HepG2 (cell line): ENCODE results near the gene GALNT18. TPM values are rescaled to one million over a fixed set of nuclear protein-coding genes. Genes with fewer than 3 reads are reported as not detected.

ENCODE experiments used
- ATAC-seq: fragments of 200-7000 bp; cut with Tn5 transposase; 3 replicates; pipeline ENCODE4 v1.9.1; 2020; ENCODE audit warnings: mild to moderate bottlenecking, moderate library complexity
- BruUV-seq: library from RNA; stranded (reverse); fragments of 400-500 nt; replicated peaks from 2 replicates; lab custom pipeline; 2021; lab: Mats Ljungman, UMichigan
- CTCF ChIA-PET: fragments of 300-600 bp; formaldehyde crosslinking; extraction: SDS; loops from one replicate; lab custom pipeline; 2021; ENCODE audit warnings: low total read pairs, inconsistent platforms, low intra/inter-chr PET ratio; lab: Yijun Ruan, JAX
- POLR2A ChIA-PET: fragments of 350-600 bp; sonication (Branson Sonifier 250); formaldehyde crosslinking; loops from one replicate; lab custom pipeline; 2020; ENCODE audit warnings: antibody characterized with exemption, inconsistent platforms; lab: Yijun Ruan, JAX
- DNase-seq: peaks from one replicate; pipeline ENCODE4 v3.0.0-alpha.2; 2015; ENCODE audit warnings: low spot score
- FAIRE-seq: peaks from 3 replicates; lab custom pipeline; 2011; peaks lifted over from hg19 to GRCh38; lab: Jason Lieb, UNC
- H2AFZ ChIP-seq: one replicate; pipeline ENCODE4 v1.6.1; 2011; ENCODE audit warnings: low read length, inconsistent platforms
- H3K27ac ChIP-seq: fragments of 300-600 bp; 3 replicates; pipeline ENCODE4 v1.8.0; 2011; ENCODE audit warnings: mixed run types, mild to moderate bottlenecking, mixed read lengths, low read length, inconsistent platforms; ENCODE audit not compliant: insufficient read depth; ENCODE audit errors: extremely low read length
- H3K27me3 ChIP-seq, 2 experiments: fragments of 200-600 bp in 1 of 2; 2 replicates in 1 of 2; 3 replicates in 1 of 2; pipeline versions ENCODE4 v1.6.0 to v1.8.0; 2011; ENCODE audit warnings: low read length in 2 of 2, mild to moderate bottlenecking in 2 of 2, moderate library complexity in 2 of 2, inconsistent platforms in 1 of 2; ENCODE audit not compliant: insufficient read depth in 2 of 2, control insufficient read depth in 1 of 2
- H3K36me3 ChIP-seq, 2 experiments: fragments of 200-600 bp in 1 of 2; replicated peaks in 1 of 2; 2 replicates in 1 of 2; 3 replicates in 1 of 2; pipeline versions ENCODE4 v1.5.1 to v1.8.0; 2011; ENCODE audit warnings: low read length in 2 of 2, inconsistent platforms in 1 of 2; ENCODE audit not compliant: insufficient read depth in 2 of 2, control insufficient read depth in 1 of 2
- H3K4me1 ChIP-seq: 2 replicates; pipeline ENCODE4 v1.5.1; 2012; ENCODE audit warnings: low read length, inconsistent platforms; ENCODE audit not compliant: insufficient read depth
- H3K4me2 ChIP-seq: 2 replicates; pipeline ENCODE4 v1.6.0; 2011; ENCODE audit warnings: low read depth, low read length, inconsistent platforms
- H3K4me3 ChIP-seq, 3 experiments: fragments of 200-600 bp in 1 of 3; sonication (generic), shearing (Covaris generic) in 1 of 3; replicated peaks in 1 of 3; 2 replicates each; pipeline ENCODE4 v1.5.1; 2011 to 2016; ENCODE audit warnings: low read length in 3 of 3, inconsistent platforms in 2 of 3, low read depth in 2 of 3, mild to moderate bottlenecking in 2 of 3, control low read depth in 1 of 3, mixed read lengths in 1 of 3; ENCODE audit not compliant: insufficient read depth in 1 of 3
- H3K79me2 ChIP-seq: one replicate; pipeline ENCODE4 v1.6.1; 2011; ENCODE audit warnings: low read length, inconsistent platforms; ENCODE audit not compliant: insufficient read depth
- H3K9ac ChIP-seq: 2 replicates; pipeline ENCODE4 v1.6.0; 2011; ENCODE audit warnings: mild to moderate bottlenecking, low read depth, low read length, inconsistent platforms; ENCODE audit not compliant: insufficient read depth
- H3K9me3 ChIP-seq: 2 replicates; pipeline ENCODE4 v1.5.1; 2012; ENCODE audit warnings: mild to moderate bottlenecking, low read length
- H4K20me1 ChIP-seq: 2 replicates; pipeline ENCODE4 v1.6.0; 2011; ENCODE audit warnings: inconsistent platforms, mild to moderate bottlenecking, low read length, moderate library complexity; ENCODE audit not compliant: insufficient read depth
- BHLHE40 ChIP-seq: IDR thresholded peaks from 2 replicates; pipeline ENCODE4 v1.6.1; 2011; ENCODE audit warnings: low read length, improper control_type of control experiment
- EZH2 ChIP-seq: conservative IDR thresholded peaks from 2 replicates; pipeline ENCODE4 v1.6.1; 2012; ENCODE audit warnings: mild to moderate bottlenecking, low read depth, low read length, moderate library complexity
- KLF13 ChIP-seq: sonication (generic); formaldehyde crosslinking; IDR thresholded peaks from 2 replicates; pipeline ENCODE4 v1.4.0; 2020; ENCODE audit warnings: mild to moderate bottlenecking, missing genetic modification reagents
- NPAS2 ChIP-seq: sonication (generic); formaldehyde crosslinking; IDR thresholded peaks from 2 replicates; pipeline ENCODE4 v1.8.0; 2022; ENCODE audit warnings: mild to moderate bottlenecking, missing genetic modification reagents, borderline replicate concordance
- SMC3 ChIP-seq: IDR thresholded peaks from 2 replicates; pipeline ENCODE4 v1.6.1; 2011; ENCODE audit warnings: low read length, improper control_type of control experiment
- TGIF2 ChIP-seq: IDR thresholded peaks from 2 replicates; pipeline ENCODE4 v1.6.1; 2016; ENCODE audit warnings: control low read depth, missing compliant biosample characterization
- THAP11 ChIP-seq: IDR thresholded peaks from 2 replicates; pipeline ENCODE4 v1.6.1; 2016; ENCODE audit warnings: missing biosample characterization, missing genetic modification reagents
- ZNF136 ChIP-seq: sonication (generic); formaldehyde crosslinking; IDR thresholded peaks from 2 replicates; pipeline ENCODE4 v1.8.1; 2022; ENCODE audit warnings: low read depth, mild to moderate bottlenecking, moderate library complexity, missing genetic modification reagents
- ZNF350 ChIP-seq: sonication (generic); formaldehyde crosslinking; IDR thresholded peaks from 2 replicates; pipeline ENCODE4 v1.4.0; 2020; ENCODE audit warnings: mild to moderate bottlenecking, low read depth, missing genetic modification reagents, borderline replicate concordance
- WGBS: methylation state at CpG from one replicate; pipeline ENCODE4 v1.1.6; 2017; ENCODE audit warnings: low lambda C conversion rate; 5-methylcytosine and 5-hydroxymethylcytosine counted together
- in situ Hi-C: cut with HindIII; loops from 2 replicates; pipeline ENCODE4 v1.10.0; 2017; ENCODE audit warnings: low pct_unique_long_range_greater_than_20kb; ENCODE audit not compliant: extremely low pct_ligation_motif_present
- intact Hi-C: fragments of 100-400 bp; cut with micrococcal nuclease; formaldehyde crosslinking; loops from one replicate; pipeline ENCODE4 v1.10.0; 2022; ENCODE audit not compliant: unreplicated experiment
- polyA plus RNA-seq, 8 experiments: library from polyadenylated mRNA; depleted of rRNA in 3 of 8; stranded (reverse) in 7 of 8; unstranded in 1 of 8; fragments of >200 nt; fragmentation: Illumina TruSeq in 4 of 8; extraction: Trizol in 4 of 8; gene quantifications; 2 replicates each; pipeline versions ENCODE4 v1.2.1 to v1.2.3, GENCODE V29; 2011 to 2016; ENCODE audit warnings: low read depth in 4 of 8, missing spikeins in 1 of 8, mixed read lengths in 1 of 8; ENCODE audit not compliant: insufficient read depth in 1 of 8
- total RNA-seq, 5 experiments: library from RNA; depleted of rRNA; stranded (reverse); fragments of >200 nt; fragmentation: Illumina TruSeq; extraction: Trizol; gene quantifications; 2 replicates each; pipeline ENCODE4 v1.2.3, GENCODE V29; 2016; ENCODE audit warnings: low read depth in 1 of 5
- TF ChIP-seq, protein P1 (sequence below): sonication (generic); formaldehyde crosslinking; IDR thresholded peaks from 2 replicates; pipeline ENCODE4 v1.8.1; 2023; ENCODE audit warnings: mild to moderate bottlenecking, moderate library complexity, missing genetic modification reagents
- TF ChIP-seq, protein P2 (sequence below): IDR thresholded peaks from 2 replicates; pipeline ENCODE4 v1.6.1; 2016; ENCODE audit warnings: low read depth, borderline replicate concordance
- TF ChIP-seq, protein P3 (sequence below): sonication (generic); formaldehyde crosslinking; IDR thresholded peaks from 2 replicates; pipeline ENCODE4 v1.5.0; 2020; ENCODE audit warnings: mild to moderate bottlenecking, low read depth, missing genetic modification reagents, borderline replicate concordance

The GALNT18 gene
- total and polyA plus RNA-seq, 2 of the 13 experiments (the other 11 are each of a cell fraction or from before 2014, with no cell fraction given), result 0.11 TPM; not detected in 1

DNA sequence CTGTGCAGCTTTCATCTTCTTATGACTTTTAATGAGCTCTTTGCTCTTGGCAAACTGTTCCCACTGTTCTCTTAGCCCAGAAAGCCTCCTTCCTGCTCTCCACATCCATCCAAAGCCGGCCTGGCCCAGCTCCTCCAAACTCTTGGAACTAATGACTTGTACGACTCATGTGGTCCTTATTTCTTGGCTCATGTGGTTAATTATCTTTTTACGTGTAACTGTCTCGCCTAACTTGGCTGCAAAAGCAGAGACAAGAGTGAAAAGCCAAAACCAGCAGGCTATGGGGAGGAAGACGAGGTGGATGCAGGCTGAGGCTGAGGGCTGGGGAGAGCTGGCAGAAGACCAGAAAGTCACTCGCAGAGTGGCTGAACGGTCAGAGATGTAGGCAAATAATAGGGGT lies 274.2 kb downstream of the GALNT18 start:
- Histone ChIP-seq H3K27me3 (peaks cover 4 to 9% of the 10 kb centered on the region in 2 experiments; a peak in 3 of 5 replicates), H3K27ac (no peak overlapping the region), H3K36me3 (no peaks in the 10 kb centered on the region), H3K9me3 (no peaks in the 10 kb centered on the region), H4K20me1 (no peaks in the 10 kb centered on the region), H3K9ac (no peak overlapping the region), H3K4me3 (no peak overlapping the region), H3K4me1 (no peaks in the 10 kb centered on the region), H3K79me2 (no peaks in the 10 kb centered on the region), H2AFZ (no peak overlapping the region), H3K4me2 (no peak overlapping the region)
- FAIRE-seq (no peak), DNase-seq (no peak), ATAC-seq (no peak)
- ChIA-PET CTCF (no interaction called here), POLR2A (no interaction called here)
- in situ Hi-C loops, result no loop called here
- intact Hi-C loops, result no loop called here
- BruUV-seq, result no TSS peak
- 19% methylated on average over 7 of the region's 7 CpGs for WGBS
- no peak for TF ChIP-seq ZNF350 (CRISPR knock-in tag)
- no peak for TF ChIP-seq ZNF136
- no peak for TF ChIP-seq EZH2
- no peak for TF ChIP-seq KLF13 (CRISPR knock-in tag)
- no peak for TF ChIP-seq BHLHE40
- TF ChIP-seq THAP11, result no peak
- TF ChIP-seq, protein P1, sequence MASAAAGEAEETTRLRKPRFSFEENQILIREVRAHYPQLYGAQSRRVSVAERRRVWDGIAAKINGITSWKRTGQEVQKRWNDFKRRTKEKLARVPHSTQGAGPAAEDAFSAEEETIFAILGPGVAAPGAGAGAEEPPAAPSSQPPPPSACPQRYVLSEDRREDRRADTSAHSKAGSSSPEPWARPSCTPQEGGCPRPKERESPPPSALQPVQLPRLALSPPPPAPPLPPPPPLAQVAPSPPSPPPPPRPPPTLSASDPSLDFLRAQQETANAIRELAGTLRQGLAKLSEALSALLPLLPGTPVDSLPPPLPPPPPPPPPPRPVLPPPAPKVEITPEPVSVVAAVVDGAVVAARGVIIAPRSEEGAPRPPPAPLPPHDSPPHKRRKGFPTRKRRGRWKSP (CRISPR knock-in tag), result no peak
- TF ChIP-seq, protein P2, sequence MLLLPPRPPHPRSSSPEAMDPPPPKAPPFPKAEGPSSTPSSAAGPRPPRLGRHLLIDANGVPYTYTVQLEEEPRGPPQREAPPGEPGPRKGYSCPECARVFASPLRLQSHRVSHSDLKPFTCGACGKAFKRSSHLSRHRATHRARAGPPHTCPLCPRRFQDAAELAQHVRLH (CRISPR knock-in tag), result no peak
- TF ChIP-seq SMC3, result no peak
- TF ChIP-seq, protein P3, sequence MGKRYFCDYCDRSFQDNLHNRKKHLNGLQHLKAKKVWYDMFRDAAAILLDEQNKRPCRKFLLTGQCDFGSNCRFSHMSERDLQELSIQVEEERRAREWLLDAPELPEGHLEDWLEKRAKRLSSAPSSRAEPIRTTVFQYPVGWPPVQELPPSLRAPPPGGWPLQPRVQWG, result no peak
- TF ChIP-seq TGIF2 (CRISPR knock-in tag), result no peak
- TF ChIP-seq NPAS2, result no peak
